KMS-11 (cell line): Measurements from ENCODE around the gene REPIN1.

Source experiments
- H2AFZ ChIP-seq: fragments of 200-600 bp; sonication (generic); 2 replicates; pipeline ENCODE4 v1.6.1; 2016; ENCODE audit warnings: antibody characterized with exemption, mixed run types, low read depth
- H3K27ac ChIP-seq: fragments of 200-600 bp; sonication (generic); 2 replicates; pipeline ENCODE4 v1.6.1; 2016; ENCODE audit warnings: mild to moderate bottlenecking, mixed run types
- H3K27me3 ChIP-seq: fragments of 200-600 bp; sonication (generic); 2 replicates; pipeline ENCODE4 v1.6.1; 2017; ENCODE audit warnings: mild to moderate bottlenecking, low read depth, mixed run types, moderate library complexity; ENCODE audit not compliant: insufficient read depth
- H3K36me3 ChIP-seq: fragments of 200-600 bp; sonication (generic); 2 replicates; pipeline ENCODE4 v1.6.1; 2017; ENCODE audit warnings: mild to moderate bottlenecking, mixed run types; ENCODE audit not compliant: insufficient read depth
- H3K4me1 ChIP-seq: fragments of 200-600 bp; sonication (generic); 2 replicates; pipeline ENCODE4 v1.6.1; 2016; ENCODE audit warnings: mild to moderate bottlenecking, low read depth, mixed run types; ENCODE audit not compliant: poor library complexity, severe bottlenecking
- H3K4me2 ChIP-seq: fragments of 200-600 bp; sonication (generic); 2 replicates; pipeline ENCODE4 v1.7.0; 2016; ENCODE audit warnings: mild to moderate bottlenecking, mixed run types
- H3K4me3 ChIP-seq: fragments of 200-600 bp; sonication (generic); IDR thresholded peaks from 2 replicates; pipeline ENCODE4 v1.6.1; 2017; ENCODE audit warnings: low read depth, low read length, mixed read lengths; ENCODE audit not compliant: insufficient read depth
- H3K79me2 ChIP-seq: fragments of 200-600 bp; sonication (generic); 2 replicates; pipeline ENCODE4 v1.6.1; 2016; ENCODE audit warnings: low read depth, mixed run types; ENCODE audit not compliant: insufficient read depth
- H3K9ac ChIP-seq: fragments of 200-600 bp; sonication (generic); 2 replicates; pipeline ENCODE4 v1.6.1; 2016; ENCODE audit warnings: mild to moderate bottlenecking, mixed run types
- H4K20me1 ChIP-seq: fragments of 200-600 bp; sonication (generic); 2 replicates; pipeline ENCODE4 v1.6.1; 2016; ENCODE audit warnings: mild to moderate bottlenecking, mixed run types; ENCODE audit not compliant: insufficient read depth
- CTCF ChIP-seq: fragments of 200-600 bp; sonication (generic); conservative IDR thresholded peaks from 2 replicates; pipeline ENCODE4 v1.6.1; 2017; ENCODE audit warnings: low read depth, mild to moderate bottlenecking, antibody characterized with exemption, low read length, moderate library complexity, mixed read lengths

The REPIN1 gene

GRCh38 chr7:150376560-150376959 is 7.9 kb downstream of the REPIN1 start:
- peak overlapping the region; percentile 87 for H3K9ac ChIP-seq
- peak overlapping the region; percentile 89 for H3K27ac ChIP-seq
- peaks cover 56% of the 10 kb centered on the region for H3K79me2 ChIP-seq
- H4K20me1 ChIP-seq, result no peaks in the 10 kb centered on the region
- peak overlapping the region; percentile 70 for H3K4me2 ChIP-seq
- no peak overlapping the region for H2AFZ ChIP-seq
- H3K4me3 ChIP-seq, result no peak overlapping the region
- peaks cover 82% of the 10 kb centered on the region for H3K4me1 ChIP-seq
- no peak for TF ChIP-seq CTCF
- H3K27me3 ChIP-seq, result no peaks in the 10 kb centered on the region
- H3K36me3 ChIP-seq, result peaks cover 14% of the 10 kb centered on the region; the same call in 1 of the 2 replicates

- H3K4me1 ChIP-seq, result peaks cover 75% of the 10 kb centered on the region
- no peaks in the 10 kb centered on the region for H4K20me1 ChIP-seq
- TF ChIP-seq CTCF, result no peak
- H3K4me2 ChIP-seq, result peak overlapping the region; percentile 70
- H3K36me3 ChIP-seq, result peaks cover 8% of the 10 kb centered on the region; the same call in 1 of the 2 replicates
- H3K79me2 ChIP-seq, result peaks cover 49% of the 10 kb centered on the region
- no peak overlapping the region for H2AFZ ChIP-seq
- H3K4me3 ChIP-seq, result no peak overlapping the region
- H3K27ac ChIP-seq, result peak overlapping the region; percentile 89
- H3K9ac ChIP-seq, result peak overlapping the region; percentile 87; the same call in 1 of the 2 replicates
- H3K27me3 ChIP-seq, result no peaks in the 10 kb centered on the region
These were observed 8.6 kb downstream of the REPIN1 start for GRCh38 chr7:150377196-150377595.

- peak overlapping the region; percentile 70 for H3K4me2 ChIP-seq
- H3K4me3 ChIP-seq, result no peak overlapping the region
- no peaks in the 10 kb centered on the region for H3K27me3 ChIP-seq
- no peaks in the 10 kb centered on the region for H4K20me1 ChIP-seq
- peaks cover 45% of the 10 kb centered on the region for H3K79me2 ChIP-seq
- H3K36me3 ChIP-seq, result peaks cover 8% of the 10 kb centered on the region; the same call in 1 of the 2 replicates
- H3K9ac ChIP-seq, result peak overlapping the region; percentile 87
- TF ChIP-seq CTCF, result no peak
- no peak overlapping the region for H2AFZ ChIP-seq
- H3K4me1 ChIP-seq, result peaks cover 73% of the 10 kb centered on the region
- H3K27ac ChIP-seq, result peak overlapping the region; percentile 89
These were observed 9.0 kb downstream of the REPIN1 start for GRCh38 chr7:150377635-150378034.

GRCh38 chr7:150378115-150378852 is 9.7 kb downstream of the REPIN1 start:
- Histone ChIP-seq H3K79me2 (peaks cover 38% of the 10 kb centered on the region), H3K4me3 (peak overlapping the region; percentile 29), H3K27me3 (no peaks in the 10 kb centered on the region), H3K4me2 (peak overlapping the region; percentile 70), H3K36me3 (peaks cover 6% of the 10 kb centered on the region; the same call in 1 of the 2 replicates), H3K27ac (peak overlapping the region; percentile 89), H3K4me1 (peaks cover 73% of the 10 kb centered on the region), H3K9ac (peak overlapping the region; percentile 87), H4K20me1 (no peaks in the 10 kb centered on the region), H2AFZ (peak overlapping the region; percentile 2; the same call in 1 of the 2 replicates)
- no peak; the same call in 1 of the 2 replicates for TF ChIP-seq CTCF
